ENCODE results near the gene MINDY4. TPM values are rescaled to one million over a fixed set of nuclear protein-coding genes. Genes with fewer than 3 reads are reported as not detected.

The MINDY4 gene
- total RNA-seq, 1 donor from 2014 or later: 4.4 TPM

DNA sequence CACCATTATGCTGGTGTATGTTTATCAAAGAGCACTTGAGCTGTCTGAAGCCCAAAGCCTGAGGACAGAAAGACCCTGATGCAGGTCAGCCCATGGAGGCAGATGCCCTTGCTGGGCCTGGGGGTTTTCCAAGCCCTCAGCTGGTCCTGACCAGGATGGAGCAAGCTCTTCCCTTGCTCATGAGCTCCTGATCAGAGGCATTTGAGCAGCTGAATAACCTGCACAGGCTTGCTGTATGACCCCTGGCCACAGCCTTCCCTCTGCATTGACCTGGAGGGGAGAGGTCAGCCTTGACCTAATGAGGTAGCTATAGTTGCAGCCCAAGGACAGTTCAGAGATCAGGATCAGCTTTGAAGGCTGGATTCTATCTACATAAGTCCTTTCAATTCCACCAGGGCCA, 153.4 kb downstream of the MINDY4 start:
- Mint-ChIP-seq H3K4me3 (ENCODE audit: unreplicated experiment) (no peak overlapping the region), H3K27me3 (ENCODE audit: unreplicated experiment) (peaks cover 7% of the 10 kb centered on the region), H3K4me1 (ENCODE audit: unreplicated experiment) (peaks cover 13% of the 10 kb centered on the region), H3K27ac (ENCODE audit: unreplicated experiment) (no peak overlapping the region), H3K9me3 (ENCODE audit: unreplicated experiment) (peaks cover 8% of the 10 kb centered on the region), H3K36me3 (ENCODE audit: unreplicated experiment) (no peaks in the 10 kb centered on the region)
- TF ChIP-seq, protein P1, sequence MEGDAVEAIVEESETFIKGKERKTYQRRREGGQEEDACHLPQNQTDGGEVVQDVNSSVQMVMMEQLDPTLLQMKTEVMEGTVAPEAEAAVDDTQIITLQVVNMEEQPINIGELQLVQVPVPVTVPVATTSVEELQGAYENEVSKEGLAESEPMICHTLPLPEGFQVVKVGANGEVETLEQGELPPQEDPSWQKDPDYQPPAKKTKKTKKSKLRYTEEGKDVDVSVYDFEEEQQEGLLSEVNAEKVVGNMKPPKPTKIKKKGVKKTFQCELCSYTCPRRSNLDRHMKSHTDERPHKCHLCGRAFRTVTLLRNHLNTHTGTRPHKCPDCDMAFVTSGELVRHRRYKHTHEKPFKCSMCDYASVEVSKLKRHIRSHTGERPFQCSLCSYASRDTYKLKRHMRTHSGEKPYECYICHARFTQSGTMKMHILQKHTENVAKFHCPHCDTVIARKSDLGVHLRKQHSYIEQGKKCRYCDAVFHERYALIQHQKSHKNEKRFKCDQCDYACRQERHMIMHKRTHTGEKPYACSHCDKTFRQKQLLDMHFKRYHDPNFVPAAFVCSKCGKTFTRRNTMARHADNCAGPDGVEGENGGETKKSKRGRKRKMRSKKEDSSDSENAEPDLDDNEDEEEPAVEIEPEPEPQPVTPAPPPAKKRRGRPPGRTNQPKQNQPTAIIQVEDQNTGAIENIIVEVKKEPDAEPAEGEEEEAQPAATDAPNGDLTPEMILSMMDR (IDR thresholded peaks at IDR 0.05): no peak
- peak; percentile 59 for DNase-seq (ENCODE audit: extremely low spot score, unreplicated experiment)

DNA sequence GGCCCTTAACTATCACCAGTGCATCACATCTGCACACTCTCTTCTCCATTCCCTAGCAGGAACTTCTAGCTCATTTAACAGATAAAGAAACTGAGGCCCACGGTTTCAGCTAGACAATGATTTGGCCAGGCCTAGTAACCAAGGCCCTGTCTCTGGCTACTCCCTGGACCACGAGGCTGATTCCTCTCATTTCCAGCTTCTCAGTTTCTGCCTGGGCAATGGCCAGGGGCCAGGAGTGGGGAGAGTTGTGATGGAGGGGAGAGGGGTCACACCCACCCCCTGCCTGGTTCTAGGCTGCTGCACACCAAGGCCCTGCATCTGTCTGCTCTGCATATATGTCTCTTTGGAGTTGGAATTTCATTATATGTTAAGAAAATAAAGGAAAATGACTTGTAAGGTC, 153.9 kb downstream of the MINDY4 start:
- DNase-seq (ENCODE audit: extremely low spot score, unreplicated experiment): peak; percentile 80
- H3K4me3 Mint-ChIP-seq (ENCODE audit: unreplicated experiment): no peak overlapping the region
- no peaks in the 10 kb centered on the region for H3K36me3 Mint-ChIP-seq (ENCODE audit: unreplicated experiment)
- no peak overlapping the region for H3K27ac Mint-ChIP-seq (ENCODE audit: unreplicated experiment)
- TF ChIP-seq, protein P1 (IDR thresholded peaks at IDR 0.05): no peak
- H3K27me3 Mint-ChIP-seq (ENCODE audit: unreplicated experiment): peaks cover 12% of the 10 kb centered on the region
- peaks cover 10% of the 10 kb centered on the region for H3K4me1 Mint-ChIP-seq (ENCODE audit: unreplicated experiment)
- peaks cover 8% of the 10 kb centered on the region for H3K9me3 Mint-ChIP-seq (ENCODE audit: unreplicated experiment)

DNA sequence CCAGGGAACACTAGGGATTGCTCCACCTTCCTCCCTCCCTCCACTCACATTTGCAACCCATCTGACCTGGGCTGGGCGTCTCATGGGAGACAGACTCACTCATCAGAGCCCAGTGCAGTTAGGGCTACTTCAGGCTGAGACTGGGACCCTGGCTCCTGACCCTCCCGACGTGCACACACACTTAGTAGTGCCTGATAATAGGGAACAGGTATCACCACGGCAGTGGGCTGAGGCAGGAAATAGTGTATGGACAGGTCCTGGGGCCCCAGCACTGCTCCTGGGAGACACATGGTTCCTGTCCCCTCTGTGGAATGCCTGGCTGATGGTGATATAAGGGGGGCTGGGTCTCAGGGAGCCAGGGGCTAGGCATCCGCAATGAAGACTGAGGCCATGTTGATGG, 154.7 kb downstream of the MINDY4 start:
- Mint-ChIP-seq H3K27ac (ENCODE audit: unreplicated experiment) (no peak overlapping the region), H3K4me1 (ENCODE audit: unreplicated experiment) (peaks cover 6% of the 10 kb centered on the region), H3K36me3 (ENCODE audit: unreplicated experiment) (no peaks in the 10 kb centered on the region), H3K27me3 (ENCODE audit: unreplicated experiment) (peaks cover 14% of the 10 kb centered on the region), H3K4me3 (ENCODE audit: unreplicated experiment) (no peak overlapping the region), H3K9me3 (ENCODE audit: unreplicated experiment) (peaks cover 8% of the 10 kb centered on the region)
- DNase-seq (ENCODE audit: extremely low spot score, unreplicated experiment): peak; percentile 68
- TF ChIP-seq, protein P1 (IDR thresholded peaks at IDR 0.05): no peak

DNA sequence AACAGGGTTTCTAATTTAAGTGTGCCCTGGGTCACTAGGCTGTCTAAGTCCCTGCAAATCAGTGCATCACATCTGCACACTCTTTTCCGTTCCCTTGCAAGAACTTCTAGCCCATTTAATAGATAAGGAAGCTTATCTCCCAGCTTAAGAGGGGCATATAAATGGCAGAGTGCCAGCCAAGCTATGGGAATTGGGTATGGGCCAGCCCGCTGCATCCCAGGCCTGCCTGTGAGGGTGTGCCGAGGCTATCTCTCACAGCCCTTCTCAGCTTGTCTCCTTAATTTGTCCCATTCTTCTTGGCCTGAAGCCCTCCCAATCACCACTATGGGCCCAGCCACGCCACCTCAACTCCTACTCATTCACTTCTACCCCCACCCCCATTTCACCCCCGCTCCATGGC, 155.1 kb downstream of the MINDY4 start:
- Mint-ChIP-seq H3K9me3 (ENCODE audit: unreplicated experiment) (peaks cover 8% of the 10 kb centered on the region), H3K4me3 (ENCODE audit: unreplicated experiment) (no peak overlapping the region), H3K27ac (ENCODE audit: unreplicated experiment) (no peak overlapping the region), H3K36me3 (ENCODE audit: unreplicated experiment) (no peaks in the 10 kb centered on the region), H3K4me1 (ENCODE audit: unreplicated experiment) (peaks cover 2% of the 10 kb centered on the region), H3K27me3 (ENCODE audit: unreplicated experiment) (peaks cover 14% of the 10 kb centered on the region)
- TF ChIP-seq, protein P1 (IDR thresholded peaks at IDR 0.05): no peak
- DNase-seq (ENCODE audit: extremely low spot score, unreplicated experiment): peak; percentile 49

DNA sequence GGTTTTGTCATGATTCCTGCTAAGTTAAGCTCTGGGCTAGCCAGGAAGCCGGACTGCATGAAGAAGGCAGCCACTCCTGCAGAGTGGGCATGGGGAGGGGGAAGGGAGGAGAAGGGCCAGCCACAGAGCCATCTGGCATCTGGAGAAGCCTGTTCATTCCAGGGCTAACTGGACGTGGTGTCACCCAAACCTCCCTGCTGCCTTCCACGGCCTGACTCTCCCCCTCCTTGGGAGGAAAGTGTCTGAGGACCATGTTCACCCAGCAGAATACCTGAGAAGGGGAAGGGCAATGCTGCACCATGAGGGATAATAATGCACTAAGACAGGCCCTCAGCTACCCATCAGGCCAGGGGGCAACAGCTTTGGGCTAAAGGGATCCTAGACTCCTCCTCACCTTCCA, 155.8 kb downstream of the MINDY4 start:
- Mint-ChIP-seq H3K4me1 (ENCODE audit: unreplicated experiment) (no peaks in the 10 kb centered on the region), H3K27me3 (ENCODE audit: unreplicated experiment) (peaks cover 16% of the 10 kb centered on the region), H3K4me3 (ENCODE audit: unreplicated experiment) (no peak overlapping the region), H3K27ac (ENCODE audit: unreplicated experiment) (no peak overlapping the region), H3K9me3 (ENCODE audit: unreplicated experiment) (peaks cover 8% of the 10 kb centered on the region), H3K36me3 (ENCODE audit: unreplicated experiment) (no peaks in the 10 kb centered on the region)
- TF ChIP-seq, protein P1 (IDR thresholded peaks at IDR 0.05): no peak
- DNase-seq (ENCODE audit: extremely low spot score, unreplicated experiment): peak; percentile 68

All from osteocyte (in vitro differentiated cells).